Islet precursor cell (in vitro differentiated cells): ENCODE measurements around the gene LYRM4.

Source experiments
- DNase-seq: peaks from one replicate; pipeline ENCODE4 v3.0.0-alpha.2; 2018

The LYRM4 gene

DNA sequence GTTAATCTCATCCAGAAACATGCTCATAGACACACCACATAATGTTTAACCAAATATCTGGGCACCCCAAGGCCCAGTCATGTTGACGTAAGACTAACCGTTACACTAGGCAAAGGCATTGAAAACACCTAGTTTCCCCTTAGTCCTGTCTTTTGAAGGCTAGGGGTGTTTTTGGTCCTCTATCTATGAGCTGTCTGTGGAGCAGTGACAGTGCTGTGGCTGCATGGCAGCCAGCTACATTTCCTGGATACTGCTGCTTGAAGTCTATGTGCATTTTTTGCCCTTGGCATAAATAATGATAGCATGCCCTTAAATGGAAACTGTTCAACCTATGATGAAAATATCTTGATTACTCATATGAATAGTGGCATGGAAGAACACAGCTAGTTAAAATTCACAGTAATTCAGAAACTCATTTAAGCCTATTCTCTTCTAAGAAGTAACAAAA is 19.2 kb upstream of the LYRM4 start:
- no peak for DNase-seq

DNA sequence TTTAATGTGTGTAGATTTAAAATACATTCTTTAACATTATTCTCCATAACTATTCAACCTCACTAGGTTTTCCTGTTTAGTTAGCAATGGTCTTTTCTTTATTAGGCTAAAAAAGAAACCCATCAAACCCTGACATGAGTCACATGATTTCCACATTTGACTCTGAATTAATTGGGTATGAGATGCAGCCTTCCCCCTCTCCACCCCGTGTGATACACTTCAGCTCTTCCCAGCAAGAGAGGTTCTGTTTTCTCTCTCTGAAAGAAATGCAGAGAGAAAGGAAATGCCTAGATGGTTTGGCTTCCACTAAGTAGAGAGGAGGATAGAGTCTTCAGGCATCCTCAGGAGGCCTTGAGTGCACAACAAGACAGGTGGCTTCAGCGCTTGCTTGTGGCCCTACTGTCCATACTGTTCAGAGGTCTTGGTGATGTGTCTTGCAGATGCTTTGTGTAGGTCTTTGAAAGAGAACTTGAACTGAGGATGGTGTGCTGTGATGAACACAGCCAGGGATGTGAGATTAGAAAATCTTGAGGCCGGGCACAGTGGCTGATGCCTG is 17.9 kb upstream of the LYRM4 start:
- no peak for DNase-seq

DNA sequence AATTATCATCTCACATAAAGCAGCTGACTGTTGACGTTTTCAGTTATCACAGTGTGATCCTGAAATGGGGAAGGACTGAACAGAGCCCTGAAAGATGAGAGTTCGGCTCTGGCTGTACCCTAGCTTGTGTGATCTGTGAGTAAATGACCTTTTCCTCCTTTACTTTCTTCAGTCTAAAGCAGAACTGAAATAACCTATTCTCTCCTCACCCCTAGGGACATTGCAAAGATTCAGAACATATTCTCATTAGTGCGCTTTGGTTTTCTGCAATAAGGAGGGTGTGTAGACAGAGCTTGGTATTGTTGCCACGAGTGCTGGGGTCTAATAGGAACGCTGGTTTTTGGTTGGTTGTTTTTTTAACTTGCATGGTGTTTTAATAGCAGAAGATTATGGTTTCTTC is 17.3 kb upstream of the LYRM4 start:
- no peak for DNase-seq

DNA sequence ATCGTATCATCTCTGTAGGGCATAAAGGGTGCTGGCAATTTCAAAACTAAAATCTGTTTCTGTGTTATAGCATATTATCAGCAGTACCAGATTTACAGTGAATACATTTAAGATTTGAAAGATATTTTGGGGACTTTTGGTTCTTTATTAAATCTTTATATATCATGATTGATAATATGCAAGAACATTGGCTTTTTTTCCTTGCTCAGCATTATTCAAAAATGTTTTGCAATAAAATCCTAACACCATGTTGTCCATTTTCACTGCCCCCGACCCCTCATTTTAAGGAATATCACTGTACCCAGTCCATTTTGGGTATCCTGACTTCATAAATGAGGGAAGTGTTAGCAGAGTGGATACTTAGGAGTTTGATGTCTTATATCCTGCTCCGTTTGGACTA is 16.8 kb upstream of the LYRM4 start:
- no peak for DNase-seq

DNA sequence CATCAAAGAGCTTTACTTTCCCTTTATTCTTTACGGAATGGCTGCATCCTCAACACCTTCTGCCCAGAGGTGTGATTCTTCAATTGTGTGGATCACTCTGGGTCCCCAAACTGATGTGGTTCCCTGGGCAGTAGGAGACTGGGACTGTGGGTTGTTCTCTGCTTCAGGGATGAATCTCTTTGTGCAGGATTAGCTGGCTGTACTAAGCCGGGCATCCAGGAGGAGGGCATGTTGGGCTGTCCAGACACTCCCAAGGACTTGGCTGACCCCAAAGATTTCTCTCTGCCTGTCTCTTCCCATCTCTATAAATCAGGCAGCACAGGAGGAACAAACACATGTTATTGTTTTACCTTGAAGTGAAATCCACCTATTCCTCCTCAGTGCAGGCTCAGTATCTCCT is 15.8 kb upstream of the LYRM4 start:
- no peak for DNase-seq

DNA sequence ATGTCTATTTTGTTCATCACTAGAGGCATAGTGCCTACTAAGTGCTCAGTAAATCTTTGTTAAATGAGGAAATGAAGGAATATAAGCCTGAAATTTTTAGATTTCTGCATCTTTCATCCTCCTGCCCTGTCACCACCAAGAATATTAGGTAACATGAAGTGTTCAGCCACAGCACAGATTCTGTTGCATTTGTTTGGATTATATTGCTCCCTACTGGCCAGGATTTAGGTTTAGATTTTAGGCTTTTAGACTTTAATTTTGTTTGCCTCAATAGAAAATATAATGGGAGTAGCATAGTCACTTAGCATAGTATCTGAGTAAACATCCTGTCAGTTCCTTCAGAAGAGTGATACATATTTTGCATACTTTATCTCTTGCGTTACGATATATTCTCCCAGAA is 14.7 kb upstream of the LYRM4 start:
- DNase-seq, result no peak

DNA sequence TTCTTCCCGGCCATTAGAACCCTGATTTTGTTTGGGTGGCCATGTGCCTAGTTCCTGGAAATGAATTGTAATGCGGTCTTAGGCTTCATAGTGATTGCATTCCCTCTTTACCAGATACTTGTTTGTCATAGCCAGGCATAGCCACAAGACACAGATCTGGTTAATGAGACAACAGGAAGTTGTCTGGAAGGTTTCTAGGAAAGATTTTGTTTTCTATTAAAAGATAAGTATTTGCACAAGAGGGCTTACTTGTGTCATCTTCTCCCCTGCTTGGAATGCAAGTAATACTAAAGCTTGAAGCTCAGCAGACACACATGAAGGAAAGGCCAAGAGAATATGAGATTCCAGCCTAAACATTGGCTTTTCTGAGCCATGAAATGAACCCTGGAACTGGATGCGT is 13.5 kb upstream of the LYRM4 start:
- DNase-seq, result no peak

DNA sequence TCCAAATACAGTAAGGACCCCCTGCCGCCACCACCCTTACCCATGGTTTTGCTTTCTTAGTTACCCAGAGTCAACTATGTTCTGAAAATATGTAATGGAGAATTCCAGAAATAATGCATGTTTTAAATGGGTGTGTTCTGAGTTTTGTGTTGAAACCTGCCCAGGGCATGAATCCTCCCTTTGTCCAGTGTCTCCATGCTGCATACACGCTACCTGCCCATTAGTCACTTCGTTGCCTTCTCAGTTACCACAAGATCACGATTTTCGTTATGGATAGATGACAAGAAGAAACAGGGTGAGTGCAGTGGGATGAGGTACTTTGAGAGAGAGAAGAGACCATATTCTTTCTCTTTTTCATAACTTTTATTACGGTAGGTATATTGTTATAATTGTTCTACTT is 11.2 kb upstream of the LYRM4 start:
- DNase-seq, result no peak

DNA sequence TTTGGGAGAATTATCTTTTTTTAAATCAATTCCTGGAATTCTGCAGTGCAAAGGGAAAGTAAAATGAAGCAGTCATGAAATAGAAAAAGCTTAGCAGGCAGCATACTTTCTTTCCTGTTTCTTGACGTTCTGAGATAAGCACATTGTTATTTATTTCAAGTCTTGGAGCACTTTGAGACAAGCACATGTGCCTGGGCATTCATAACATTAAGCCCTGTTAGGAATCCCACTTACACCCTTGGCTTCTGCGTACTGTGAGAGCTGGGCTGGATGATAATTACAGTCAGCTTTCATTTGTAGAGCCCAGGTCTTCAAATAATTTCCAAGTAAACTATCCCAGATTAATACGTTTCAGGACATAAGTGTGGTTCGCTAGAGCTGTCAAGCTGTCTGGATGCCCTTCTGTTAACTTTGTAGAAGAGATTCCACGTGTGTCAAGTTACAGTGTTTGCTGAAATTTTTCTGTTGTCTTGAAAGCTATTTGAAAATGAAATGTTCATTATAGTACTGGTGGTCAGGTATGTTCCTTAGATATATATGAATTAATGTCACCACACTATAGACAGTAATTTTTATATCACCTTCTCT is 9.4 kb upstream of the LYRM4 start:
- DNase-seq, result no peak

DNA sequence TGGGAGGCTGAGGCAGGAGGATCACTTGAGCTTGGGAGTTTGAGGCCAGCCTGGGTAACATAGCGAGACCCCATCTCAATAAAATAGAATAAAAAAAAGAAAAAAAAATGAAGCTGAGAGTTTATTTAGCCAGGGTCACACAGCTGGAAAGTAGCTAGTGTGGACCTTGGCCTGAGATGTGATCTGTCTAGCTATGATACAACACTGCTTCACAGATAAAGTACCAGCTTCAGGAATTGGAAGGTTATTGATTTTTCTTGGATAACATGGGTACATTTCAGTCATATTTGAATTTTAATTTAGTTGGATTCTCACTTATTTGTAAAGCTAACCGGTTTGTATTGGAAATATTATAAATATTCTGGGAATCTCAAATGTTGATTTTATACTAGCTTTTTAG is 5.7 kb upstream of the LYRM4 start:
- DNase-seq, result no peak

DNA sequence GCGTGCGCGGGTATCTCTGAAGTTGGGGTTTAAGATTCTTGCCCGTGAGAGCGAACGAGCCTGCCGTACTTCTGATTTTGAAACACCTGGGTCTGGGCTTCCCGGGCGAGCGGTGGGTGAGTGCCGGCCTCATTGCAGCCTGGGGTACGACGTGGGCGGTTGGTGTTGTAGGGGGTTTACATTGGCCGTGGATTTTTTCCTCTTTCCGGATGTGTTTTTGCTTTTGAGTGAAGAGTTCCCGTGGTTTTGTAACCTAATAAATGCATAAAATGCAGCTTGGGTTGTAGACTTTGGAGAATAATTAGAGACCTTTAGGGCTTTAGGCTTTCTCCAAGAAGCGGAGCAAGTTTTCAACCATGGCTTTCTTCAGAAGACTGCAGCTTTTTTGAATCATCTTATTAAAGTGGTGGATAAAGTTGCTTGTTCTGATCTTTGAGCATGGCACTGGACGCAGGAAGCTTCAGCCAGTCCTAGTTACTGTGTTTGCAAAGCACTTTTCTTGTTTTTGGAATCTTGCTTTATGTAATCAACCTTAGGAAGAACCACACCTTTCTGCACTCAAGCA is 877 bp upstream of the LYRM4 start:
- DNase-seq, result no peak

DNA sequence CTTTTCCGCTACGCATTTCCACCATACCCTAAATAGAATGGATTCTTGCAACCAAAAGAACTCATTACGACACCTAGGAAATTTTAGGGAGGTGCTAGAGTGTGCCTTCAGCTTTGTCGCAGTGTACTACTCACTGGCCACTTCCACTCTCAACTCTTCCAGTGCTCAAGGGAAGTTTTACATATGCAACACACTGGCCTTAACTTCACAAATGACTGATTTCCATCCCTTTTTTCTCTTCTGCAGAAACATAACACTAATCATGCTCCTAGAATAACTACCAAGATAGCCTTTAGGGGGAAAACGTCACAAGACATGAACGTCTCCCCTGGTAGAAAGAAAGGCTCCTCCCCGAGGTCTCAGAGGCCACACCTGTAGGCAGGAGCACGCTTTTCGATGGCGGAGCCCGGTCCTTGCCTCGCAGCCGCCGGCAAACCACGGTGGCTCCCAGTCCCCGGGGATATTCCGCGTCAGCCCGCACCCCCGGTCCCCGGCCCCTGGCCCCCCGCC is 584 bp downstream of the LYRM4 start:
- DNase-seq, result peak; percentile 86

DNA sequence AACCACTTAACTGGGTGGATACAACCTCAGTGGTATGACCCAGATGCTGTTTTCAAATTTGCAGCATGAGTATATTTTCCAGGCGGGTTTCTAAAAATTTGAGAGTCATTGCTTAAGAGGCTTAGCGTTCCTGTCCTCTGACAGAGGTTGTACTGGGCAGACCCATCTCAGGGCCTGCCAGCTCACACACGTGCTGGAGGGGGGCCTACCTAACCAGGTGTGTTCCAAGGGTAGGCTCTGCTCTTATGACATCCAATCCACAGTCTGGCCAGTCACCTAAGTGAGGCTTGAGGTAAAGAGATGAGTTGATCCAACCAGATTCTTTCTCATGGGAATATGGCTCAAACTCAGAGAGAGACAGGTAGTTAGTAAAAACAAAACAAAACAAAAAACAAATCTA is 1.3 kb downstream of the LYRM4 start:
- no peak for DNase-seq

DNA sequence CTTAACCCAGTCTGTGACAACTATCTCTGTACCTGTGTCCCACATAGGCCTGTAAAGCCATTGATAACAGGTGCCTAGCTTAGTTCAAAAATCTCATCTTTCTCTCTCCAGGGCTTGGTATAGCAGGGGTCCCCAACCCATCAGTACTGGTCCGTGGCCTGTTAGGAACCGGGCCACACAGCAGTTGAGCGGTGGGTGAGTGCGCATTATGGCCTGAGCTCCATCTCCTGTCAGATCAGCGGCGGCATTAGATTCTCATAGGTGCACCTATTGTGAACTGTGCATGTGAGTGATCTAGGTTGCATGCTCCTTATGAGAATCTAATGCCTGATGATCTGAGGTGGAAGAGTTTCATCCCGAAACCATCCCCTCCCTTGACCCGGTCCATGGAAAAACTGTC is 3.4 kb downstream of the LYRM4 start:
- no peak for DNase-seq

DNA sequence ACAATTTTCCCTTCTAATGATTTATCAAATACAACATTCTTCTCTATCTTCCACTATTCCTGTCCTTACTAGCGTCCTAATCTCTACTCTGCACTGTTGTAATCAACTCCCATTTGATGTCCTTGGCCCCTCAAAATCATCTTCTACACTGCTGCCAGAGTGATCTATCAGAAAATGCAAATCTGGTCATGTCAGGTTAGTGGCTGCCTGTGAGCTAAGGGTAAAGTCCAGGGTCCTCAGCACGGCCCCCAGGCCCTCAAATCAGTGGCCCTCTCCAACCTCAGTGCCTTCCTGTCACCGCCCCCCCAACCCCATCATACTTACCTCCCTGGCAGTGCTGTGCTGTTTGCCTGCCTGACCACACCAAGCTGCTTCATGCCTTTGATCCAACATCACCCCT is 3.8 kb downstream of the LYRM4 start:
- DNase-seq, result no peak

DNA sequence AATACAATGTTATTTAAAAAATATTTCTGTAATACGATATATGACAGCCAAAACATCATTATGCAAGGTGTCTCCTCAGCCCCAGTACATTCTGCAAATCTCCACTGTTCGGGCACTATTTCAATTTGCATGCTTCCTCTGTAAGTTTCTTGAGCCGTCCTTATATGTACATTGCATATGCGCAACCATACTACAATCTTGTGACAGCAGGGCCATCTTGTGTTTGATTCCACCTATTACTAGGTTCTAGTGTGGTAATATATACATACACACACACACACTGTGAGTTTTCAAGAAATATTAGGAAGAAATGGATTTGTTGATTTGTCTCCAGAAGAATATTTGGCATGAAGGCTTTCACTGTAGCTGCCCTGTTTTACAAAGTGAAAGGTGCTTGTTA is 9.8 kb downstream of the LYRM4 start:
- no peak for DNase-seq

DNA sequence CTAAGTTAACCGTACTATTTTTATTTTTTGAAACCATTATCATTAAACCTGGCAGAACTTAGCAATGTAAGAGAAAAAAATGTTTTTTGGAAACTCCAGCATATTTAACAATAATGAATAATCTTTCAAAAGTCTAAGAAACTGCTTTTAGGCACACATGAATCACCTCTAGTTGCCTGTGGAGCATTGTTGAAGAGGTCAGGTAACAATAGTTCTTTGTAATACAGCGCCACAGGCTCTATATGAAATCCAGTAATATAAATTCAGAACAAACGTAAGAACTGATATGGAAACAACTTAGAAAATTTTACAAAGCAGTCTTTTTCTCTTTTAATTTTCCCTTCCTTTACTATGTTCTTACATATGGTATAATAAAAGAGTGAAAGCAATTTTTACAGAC is 10.3 kb downstream of the LYRM4 start:
- no peak for DNase-seq

DNA sequence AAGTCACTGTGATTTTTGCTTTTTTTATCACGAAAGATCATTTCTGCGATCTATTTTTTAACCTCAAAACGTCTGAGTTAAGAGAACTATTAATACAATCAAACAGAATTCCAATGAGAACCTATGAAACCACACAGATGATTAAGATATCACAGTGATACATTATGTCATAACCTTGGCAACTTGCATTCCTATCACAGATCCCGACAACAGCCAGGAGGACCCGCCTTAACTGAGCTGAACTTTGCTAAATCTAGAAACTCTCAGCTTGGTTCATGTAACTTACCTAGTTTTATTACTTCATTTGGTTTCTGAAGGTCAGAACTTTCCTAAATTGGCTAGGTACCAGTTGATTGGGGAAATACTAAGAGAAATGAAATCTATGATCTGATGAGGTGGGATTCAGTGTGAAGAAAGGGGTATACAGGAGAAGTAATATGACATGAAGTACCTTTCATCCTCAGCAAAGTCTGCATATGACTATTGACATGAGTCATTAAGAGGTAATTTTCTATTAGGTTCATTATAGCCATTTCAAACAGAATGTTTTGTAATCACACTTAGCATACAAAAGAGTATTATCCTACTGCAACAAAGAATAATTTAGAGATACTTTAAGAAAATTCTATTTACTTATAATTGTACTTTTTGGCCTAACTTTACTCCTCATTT is 11.2 kb downstream of the LYRM4 start:
- DNase-seq, result no peak

DNA sequence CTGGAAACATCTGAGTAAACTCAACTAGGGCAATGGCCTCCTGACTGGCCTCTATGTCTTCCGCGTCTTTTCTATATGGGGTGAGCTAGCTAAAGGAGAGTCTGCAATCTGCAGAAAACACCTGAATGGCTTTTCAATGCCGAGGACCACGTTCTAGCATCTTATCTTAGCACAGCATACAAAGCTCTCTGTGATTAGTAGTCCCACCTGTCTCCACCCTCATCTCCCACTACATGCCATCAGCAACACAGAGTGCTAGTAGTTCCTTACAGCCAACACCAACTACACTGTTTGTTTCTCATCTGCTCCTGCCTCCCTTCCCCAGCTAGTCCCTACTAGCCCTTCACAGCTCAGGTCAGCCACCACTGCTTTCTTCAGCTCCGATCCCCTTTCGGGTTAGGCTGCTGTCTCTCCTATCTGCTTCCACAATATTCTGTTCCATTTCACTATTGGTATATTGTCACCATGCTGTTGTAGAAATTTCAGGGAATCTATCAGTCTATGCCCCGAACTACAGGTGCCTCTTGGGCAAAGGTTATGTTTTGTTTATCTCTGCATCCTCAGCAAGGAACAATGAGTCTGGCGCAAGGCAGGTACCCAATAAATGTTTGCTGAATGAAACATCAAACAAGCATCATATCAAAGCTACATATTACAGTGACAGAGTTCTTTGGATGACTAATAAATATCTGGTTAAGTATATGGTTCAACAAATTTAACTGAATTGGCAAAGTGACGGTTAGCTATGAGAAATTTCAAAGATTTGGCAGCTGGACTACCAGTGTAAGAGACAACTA is 12.2 kb downstream of the LYRM4 start:
- DNase-seq, result no peak

DNA sequence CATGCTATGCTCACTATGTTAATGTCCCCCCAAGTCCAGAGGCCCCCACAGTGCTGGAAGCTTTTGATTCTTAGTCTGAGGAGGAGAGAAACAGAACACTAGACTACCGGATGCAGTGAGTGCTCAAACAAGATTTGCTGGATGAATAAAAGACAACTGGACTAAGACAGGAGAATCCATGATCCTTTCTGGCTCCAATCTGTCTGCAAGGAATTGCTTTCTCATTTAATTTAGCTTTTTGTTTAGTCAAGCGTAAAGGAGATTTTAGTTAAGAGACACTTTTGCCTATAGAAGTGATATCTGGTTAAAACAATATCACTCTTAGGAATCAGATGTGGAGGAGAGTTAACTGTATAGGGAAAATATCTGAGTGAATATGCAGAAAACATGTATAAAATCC is 13.5 kb downstream of the LYRM4 start:
- DNase-seq, result no peak

DNA sequence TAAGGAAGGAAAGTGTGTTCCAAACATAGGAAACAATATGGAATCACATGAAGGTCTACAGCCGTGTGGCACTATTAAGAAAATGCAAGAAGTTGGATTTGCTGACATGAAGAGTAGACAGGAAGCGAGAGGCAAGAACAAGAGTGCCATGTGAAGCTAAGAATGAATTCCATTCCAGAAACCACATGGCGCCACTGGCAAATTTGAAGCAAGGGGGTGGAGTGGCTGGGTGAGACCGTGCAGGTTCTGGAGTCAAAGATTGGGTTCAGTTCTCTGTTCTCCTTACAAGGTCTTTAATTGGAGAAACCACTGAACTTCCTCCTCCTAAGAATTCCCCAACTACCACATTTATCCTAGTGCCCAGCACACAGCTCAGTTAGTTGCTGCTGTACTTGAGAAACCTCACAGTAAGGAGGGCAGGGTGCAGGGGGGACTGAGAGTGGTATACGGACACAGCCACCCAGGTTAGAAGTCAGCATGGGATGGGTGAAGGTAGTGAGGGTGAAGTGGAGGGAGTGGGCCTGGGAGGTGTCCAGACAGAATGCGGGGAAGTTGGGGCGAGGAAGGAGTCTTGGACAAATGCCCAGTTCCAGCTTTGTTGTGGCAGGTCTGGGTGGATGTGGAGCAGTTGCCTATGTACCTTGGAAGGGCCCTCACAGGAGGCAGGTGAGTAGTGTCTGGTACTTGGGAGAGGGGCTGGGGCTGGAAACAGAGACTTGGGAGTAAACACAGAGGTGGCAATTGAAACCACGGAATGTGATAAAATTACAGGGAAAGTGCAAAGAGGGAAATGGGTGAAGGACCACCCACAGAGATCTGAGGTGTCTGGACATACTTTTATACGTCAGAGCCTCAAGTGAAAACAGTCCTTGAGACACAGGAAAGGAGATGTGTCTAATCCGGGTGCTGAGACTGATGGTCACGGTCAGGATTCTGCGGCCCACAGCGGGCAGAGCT is 14.3 kb downstream of the LYRM4 start:
- no peak for DNase-seq

DNA sequence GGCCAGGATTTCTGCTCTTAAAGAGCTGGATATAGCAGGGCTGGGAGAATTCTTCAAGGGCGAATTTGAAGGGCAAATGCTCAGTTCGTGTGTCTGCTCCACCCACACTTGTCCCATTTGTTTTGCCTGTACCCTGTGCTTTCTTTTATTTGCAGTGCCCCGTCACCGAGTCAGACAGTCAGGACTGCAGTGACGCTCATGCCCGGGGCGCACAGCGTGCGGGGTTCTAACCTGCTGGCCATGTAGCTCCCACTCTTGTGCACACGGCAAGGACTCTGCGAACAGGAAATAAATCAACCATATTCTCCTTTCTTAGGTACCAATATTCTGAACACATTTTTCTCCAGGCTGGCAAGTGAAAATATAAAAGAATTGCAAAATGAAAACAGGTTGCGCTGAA is 17.7 kb downstream of the LYRM4 start:
- no peak for DNase-seq
